Spleen (tissue), 3 donors: Measurements from ENCODE around the gene AAK1.

ENCODE experiments used
- POLR2A ChIP-seq, 3 donors: fragments of 450-650 bp; IDR thresholded peaks; one replicate each; pipeline ENCODE4 v1.5.1; 2017; ENCODE audit warnings: antibody characterized with exemption in 3 of 3, mild to moderate bottlenecking in 1 of 3
- POLR2AphosphoS5 ChIP-seq, 3 donors: sonication (generic); formaldehyde crosslinking; IDR thresholded peaks; one replicate each; pipeline ENCODE4 v1.5.1; 2017; ENCODE audit warnings: antibody characterized with exemption in 3 of 3

GRCh38 chr2:69531186-69531585 is 112.4 kb downstream of the AAK1 start:
- TF ChIP-seq POLR2A (IDR thresholded peaks at IDR 0.05) (no peak), POLR2AphosphoS5 (IDR thresholded peaks at IDR 0.05) (no peak)
